Endothelial cell of umbilical vein (primary cell): Measurements from ENCODE around the gene ITPRID1. TPM values are rescaled to one million over a fixed set of nuclear protein-coding genes. Genes with fewer than 3 reads are reported as not detected.

ENCODE experiments used
- BruUV-seq: library from RNA; stranded (reverse); fragments of 400-500 nt; replicated peaks from 2 replicates; lab custom pipeline; 2021; lab: Mats Ljungman, UMichigan
- CTCF ChIA-PET: fragments of 300-600, 350-600 bp; sonication (Branson Sonifier 250); formaldehyde crosslinking; loops from one replicate; lab custom pipeline; 2021; ENCODE audit warnings: antibody characterized with exemption, inconsistent platforms; lab: Charles Lee
- POLR2A ChIA-PET: fragments of 300-600, 350-600 bp; sonication (Branson Sonifier 250); formaldehyde crosslinking; loops from one replicate; lab custom pipeline; 2021; ENCODE audit warnings: antibody characterized with exemption, inconsistent platforms; lab: Charles Lee
- DNase-seq: peaks from one replicate; pipeline ENCODE4 v3.0.0-alpha.2; 2011; ENCODE audit warnings: low read depth, low spot score
- FAIRE-seq: peaks from 2 replicates; lab custom pipeline; 2011; peaks lifted over from hg19 to GRCh38; lab: Jason Lieb, UNC
- H2AFZ ChIP-seq: 2 replicates; pipeline ENCODE4 v1.6.0; 2012; ENCODE audit warnings: low read depth, low read length, control low read depth, inconsistent platforms
- H3K27ac ChIP-seq: 2 replicates; pipeline ENCODE4 v1.5.1; 2011; ENCODE audit warnings: low read depth, mild to moderate bottlenecking, control low read depth, low read length, moderate library complexity; ENCODE audit not compliant: insufficient read depth
- H3K27me3 ChIP-seq, 2 experiments: 2 replicates each; pipeline versions ENCODE4 v1.6.0 to v1.6.1; 2011; ENCODE audit warnings: low read length in 2 of 2, mixed read lengths in 1 of 2; ENCODE audit not compliant: control insufficient read depth in 2 of 2, insufficient read depth in 2 of 2
- H3K36me3 ChIP-seq, 2 experiments: 2 replicates in 1 of 2; 3 replicates in 1 of 2; pipeline ENCODE4 v1.5.1; 2011; ENCODE audit warnings: low read length in 2 of 2, mild to moderate bottlenecking in 1 of 2, moderate library complexity in 1 of 2; ENCODE audit not compliant: control insufficient read depth in 2 of 2, insufficient read depth in 2 of 2; ENCODE audit errors: extremely low read depth in 1 of 2
- H3K4me1 ChIP-seq: 3 replicates; pipeline ENCODE4 v1.5.1; 2011; ENCODE audit warnings: mild to moderate bottlenecking, low read length; ENCODE audit not compliant: control insufficient read depth, insufficient read depth; ENCODE audit errors: extremely low read depth
- H3K4me2 ChIP-seq: 2 replicates; pipeline ENCODE4 v1.6.1; 2011; ENCODE audit warnings: low read length, control low read depth, mixed read lengths; ENCODE audit not compliant: insufficient read depth
- H3K4me3 ChIP-seq, 3 experiments: fragments of 200-600 bp in 1 of 3; sonication (generic), shearing (Covaris generic) in 1 of 3; replicated peaks in 1 of 3; 2 replicates each; pipeline ENCODE4 v1.5.1; 2011 to 2016; ENCODE audit warnings: control low read depth in 3 of 3, low read length in 3 of 3, mild to moderate bottlenecking in 2 of 3, inconsistent platforms in 1 of 3, low read depth in 1 of 3, moderate library complexity in 1 of 3; ENCODE audit not compliant: insufficient read depth in 1 of 3
- H3K79me2 ChIP-seq: 2 replicates; pipeline ENCODE4 v1.6.0; 2012; ENCODE audit warnings: low read length, inconsistent platforms; ENCODE audit not compliant: control insufficient read depth, insufficient read depth
- H3K9ac ChIP-seq: replicated peaks from 2 replicates; pipeline ENCODE3; 2011; ENCODE audit warnings: low read length, control low read depth; ENCODE audit not compliant: insufficient read depth; ENCODE audit errors: extremely low read depth
- H3K9me1 ChIP-seq: replicated peaks from 3 replicates; pipeline ENCODE4 v1.6.0; 2011; ENCODE audit warnings: mild to moderate bottlenecking, low read length; ENCODE audit not compliant: control insufficient read depth, insufficient read depth; ENCODE audit errors: extremely low read depth
- H3K9me3 ChIP-seq: replicated peaks from 2 replicates; pipeline ENCODE4 v1.5.1; 2012; ENCODE audit warnings: low read length, inconsistent platforms; ENCODE audit not compliant: control insufficient read depth, insufficient read depth
- H4K20me1 ChIP-seq: replicated peaks from 2 replicates; pipeline ENCODE3; 2011; ENCODE audit warnings: mild to moderate bottlenecking, low read length; ENCODE audit not compliant: control insufficient read depth, insufficient read depth; ENCODE audit errors: extremely low read depth
- GATA2 ChIP-seq: IDR thresholded peaks from 2 replicates; pipeline ENCODE4 v1.7.0; 2011; ENCODE audit warnings: low read depth, mild to moderate bottlenecking, moderate library complexity, mixed read lengths, low read length; ENCODE audit not compliant: insufficient read length, insufficient read depth
- MAX ChIP-seq: IDR thresholded peaks from 2 replicates; pipeline ENCODE4 v1.6.1; 2011; ENCODE audit not compliant: insufficient read depth, insufficient read length
- MYC ChIP-seq: IDR thresholded peaks from one replicate; pipeline ENCODE4 v1.6.1; 2011; ENCODE audit warnings: mild to moderate bottlenecking, low read depth, low read length
- POLR2A ChIP-seq: IDR thresholded peaks from 2 replicates; pipeline ENCODE4 v1.6.1; 2012; ENCODE audit warnings: low read depth, mild to moderate bottlenecking, control low read depth, low read length
- dilution Hi-C: fragments of 300-500 bp; cut with MboI; formaldehyde crosslinking; loops from one replicate; pipeline ENCODE4 v1.15.0; 2019; ENCODE audit warnings: low sequenced_read_pairs; ENCODE audit not compliant: extremely low pct_ligation_motif_present
- intact Hi-C: fragments of 100-400 bp; cut with micrococcal nuclease; formaldehyde crosslinking; loops from one replicate; pipeline ENCODE4 v1.10.0; 2022
- polyA plus RNA-seq, 4 experiments: library from polyadenylated mRNA; depleted of rRNA in 3 of 4; stranded (reverse) in 3 of 4; unstranded in 1 of 4; fragments of >200 nt; gene quantifications; 2 replicates each; pipeline versions ENCODE4 v1.2.1 to v1.2.3, GENCODE V29; 2011 to 2012; ENCODE audit warnings: missing spikeins in 1 of 4
- total RNA-seq: library from RNA; stranded (reverse); gene quantifications from 2 replicates; pipeline ENCODE4 v1.2.3, GENCODE V29; 2021

The ITPRID1 gene
- total and polyA plus RNA-seq, 2 donors (not counting 3 experiments of a cell fraction or from before 2014, with no cell fraction given) = not detected

DNA sequence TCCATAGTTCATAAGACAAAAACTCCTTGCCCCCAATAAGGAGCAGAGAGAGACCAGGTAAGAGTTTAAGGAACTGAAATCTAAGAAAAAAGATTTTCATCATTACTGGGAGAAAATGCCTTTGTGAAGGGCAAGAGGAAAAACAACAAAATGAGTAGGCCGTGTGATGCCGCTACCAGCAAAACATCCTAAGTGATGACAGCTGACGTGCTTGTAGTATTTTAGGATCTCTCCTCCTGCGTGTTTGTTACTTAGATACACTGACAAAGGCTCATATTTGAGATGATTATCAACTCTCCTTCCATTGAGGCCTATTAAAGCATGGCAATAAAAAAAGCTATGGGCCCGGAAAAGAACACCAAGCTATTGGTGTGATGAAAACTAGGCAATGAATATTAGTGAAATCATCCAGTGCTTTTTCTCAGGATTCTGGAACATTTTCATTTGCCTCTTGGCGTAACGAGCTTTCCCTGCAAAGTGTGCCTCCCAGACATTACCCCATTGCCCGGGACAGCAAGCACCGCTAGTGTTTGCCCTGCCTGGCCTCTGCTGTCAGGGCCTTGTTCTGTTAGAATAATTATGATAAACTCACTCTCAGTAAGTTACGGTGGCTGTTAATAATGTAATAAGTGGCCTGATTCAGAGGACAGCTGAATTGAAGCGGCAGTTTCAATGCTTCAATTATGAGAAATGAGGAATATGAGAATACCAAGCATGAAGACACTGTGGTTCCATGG, 36.8 kb upstream of the ITPRID1 start:
- POLR2A ChIA-PET = no interaction called here
- no peak overlapping the region for H3K4me2 ChIP-seq

GRCh38 chr7:31478018-31478417, 35.9 kb upstream of the ITPRID1 start:
- H3K4me1 ChIP-seq = no peaks in the 10 kb centered on the region
- dilution Hi-C loops = no loop called here
- BruUV-seq = no TSS peak
- intact Hi-C loops = no loop called here
- H3K36me3 ChIP-seq = no peaks in the 10 kb centered on the region
- TF ChIP-seq MYC = no peak
- TF ChIP-seq MAX = no peak
- H3K27ac ChIP-seq = no peak overlapping the region
- DNase-seq (no peak), FAIRE-seq (no peak)
- H3K9me3 ChIP-seq = no peaks in the 10 kb centered on the region
- no peak overlapping the region for H2AFZ ChIP-seq
- H3K27me3 ChIP-seq = no peaks in the 10 kb centered on the region
- no peaks in the 10 kb centered on the region for H4K20me1 ChIP-seq
- no peaks in the 10 kb centered on the region for H3K79me2 ChIP-seq
- CTCF ChIA-PET = interaction anchor here (2.8 kb wide), 1 partner anchor 35 kb away, joined by 10 read pairs; no protein-coding TSS in a partner anchor
- H3K4me2 ChIP-seq = no peak overlapping the region
- no peak overlapping the region for H3K4me3 ChIP-seq
- H3K9ac ChIP-seq = no peak overlapping the region
- H3K9me1 ChIP-seq = no peaks in the 10 kb centered on the region
- POLR2A ChIA-PET = no interaction called here

More for the DNA sequence above, 36.8 kb upstream of the ITPRID1 start:
- Histone ChIP-seq H3K9me3 (no peaks in the 10 kb centered on the region), H3K4me3 (no peak overlapping the region), H2AFZ (no peak overlapping the region), H4K20me1 (no peaks in the 10 kb centered on the region), H3K27me3 (no peaks in the 10 kb centered on the region), H3K4me1 (no peaks in the 10 kb centered on the region), H3K9me1 (no peaks in the 10 kb centered on the region), H3K9ac (no peak overlapping the region), H3K79me2 (no peaks in the 10 kb centered on the region), H3K27ac (no peak overlapping the region), H3K36me3 (no peaks in the 10 kb centered on the region)
- intact Hi-C loops = no loop called here
- CTCF ChIA-PET = interaction anchor here (2.8 kb wide), 1 partner anchor 34 kb away, joined by 10 read pairs; no protein-coding TSS in a partner anchor
- no TSS peak for BruUV-seq
- dilution Hi-C loops = no loop called here
- no peak for FAIRE-seq
- no peak for DNase-seq
- no peak for TF ChIP-seq POLR2A
- TF ChIP-seq GATA2 = no peak
